HG02981 (cell line): ENCODE measurements around the gene KCNH8.

ENCODE experiments used
- ATAC-seq: cut with Tn5 transposase; IDR thresholded peaks from one replicate; pipeline ENCODE4 v1.9.1; 2021; ENCODE audit warnings: mild to moderate bottlenecking, moderate library complexity; ENCODE audit not compliant: unreplicated experiment

Gene KCNH8

GRCh38 chr3:19467761-19468160, 319.5 kb downstream of the KCNH8 start:
- no peak for ATAC-seq

- no peak for ATAC-seq
These were observed 322.8 kb downstream of the KCNH8 start for GRCh38 chr3:19471138-19471537.

GRCh38 chr3:19473971-19474580, 325.8 kb downstream of the KCNH8 start:
- no peak for ATAC-seq

- ATAC-seq, result no peak
These were observed 328.0 kb downstream of the KCNH8 start for GRCh38 chr3:19476281-19476680.

DNA sequence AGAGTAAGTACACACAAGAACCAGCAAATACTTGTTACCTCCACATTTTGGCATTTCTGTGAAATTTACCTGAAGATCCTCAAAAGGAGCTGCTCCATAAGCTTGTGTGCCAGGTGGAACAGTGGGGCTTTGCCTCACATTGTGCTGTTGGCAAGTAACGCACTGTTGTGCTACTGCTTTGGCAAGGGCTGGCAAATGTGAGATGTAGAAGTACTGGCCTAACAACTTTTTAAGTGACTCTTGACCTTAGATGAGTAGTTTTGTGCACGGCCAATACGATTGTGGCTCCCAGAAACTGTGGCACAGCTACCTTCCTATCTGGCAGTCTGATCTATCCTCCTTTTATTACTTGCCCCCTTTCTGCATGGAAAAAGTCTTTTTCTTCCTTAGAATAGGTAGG, 337.0 kb downstream of the KCNH8 start:
- no peak for ATAC-seq

GRCh38 chr3:19487386-19487785, 339.1 kb downstream of the KCNH8 start:
- ATAC-seq, result no peak

DNA sequence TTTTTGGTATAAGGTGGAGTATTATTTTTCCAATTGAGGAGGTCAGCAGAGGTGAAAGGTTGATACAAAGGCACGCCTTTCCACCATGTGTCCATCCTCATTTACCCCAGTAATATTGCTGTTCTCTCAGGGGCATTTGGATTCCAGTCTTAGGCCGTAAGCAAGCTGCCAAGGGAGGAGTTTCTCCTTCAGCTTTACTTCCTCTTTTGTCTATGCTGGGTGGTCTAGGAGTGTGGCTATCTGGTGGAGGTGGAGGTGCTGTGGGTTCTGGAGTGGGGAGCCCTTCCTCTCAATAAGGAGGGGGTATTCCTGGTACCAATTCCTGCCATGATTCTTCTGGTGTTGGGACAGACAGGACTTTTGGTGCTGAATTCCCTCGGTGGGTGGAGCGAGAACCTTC, 340.6 kb downstream of the KCNH8 start:
- ATAC-seq, result no peak

- ATAC-seq, result no peak
These were observed 341.6 kb downstream of the KCNH8 start for GRCh38 chr3:19489936-19490335.

GRCh38 chr3:19506171-19506570, 357.9 kb downstream of the KCNH8 start:
- no peak for ATAC-seq

DNA sequence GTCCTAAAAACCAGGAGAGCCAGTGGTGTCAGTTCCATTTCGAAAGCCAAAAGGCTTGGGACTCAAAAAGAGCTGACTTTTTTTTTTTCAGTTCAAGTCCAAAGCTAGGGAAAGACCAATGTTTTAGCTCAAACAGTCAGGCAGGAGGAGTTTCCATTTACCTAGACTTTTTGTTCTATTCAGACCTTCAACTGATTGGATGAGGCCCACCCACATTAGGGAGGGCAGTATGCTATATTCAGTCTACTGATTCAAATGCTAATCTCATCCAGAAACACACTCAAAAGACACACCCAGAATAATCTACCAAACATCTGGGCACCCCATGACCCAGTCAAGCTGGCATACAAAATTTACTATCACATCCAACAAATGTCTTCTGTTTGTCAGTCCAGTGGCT, 374.0 kb downstream of the KCNH8 start:
- ATAC-seq, result no peak

DNA sequence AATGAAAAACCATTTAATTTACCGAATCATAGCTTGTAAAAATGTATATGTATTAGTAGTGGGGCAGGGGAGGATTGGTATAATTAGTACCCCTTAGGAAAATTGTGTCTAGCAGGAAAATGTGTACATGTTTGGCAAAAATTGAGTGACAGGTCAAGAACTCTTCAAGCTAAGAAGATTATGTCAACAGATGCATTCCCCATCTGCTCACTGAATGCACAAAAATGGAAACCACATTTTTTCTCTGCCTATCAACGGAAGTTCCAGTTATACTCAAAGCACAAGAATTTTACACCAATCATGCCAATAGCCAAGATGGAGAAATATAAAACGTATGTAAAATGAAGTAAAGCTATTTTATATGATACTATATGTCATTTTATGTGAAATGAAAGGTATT, 377.8 kb downstream of the KCNH8 start:
- no peak for ATAC-seq

DNA sequence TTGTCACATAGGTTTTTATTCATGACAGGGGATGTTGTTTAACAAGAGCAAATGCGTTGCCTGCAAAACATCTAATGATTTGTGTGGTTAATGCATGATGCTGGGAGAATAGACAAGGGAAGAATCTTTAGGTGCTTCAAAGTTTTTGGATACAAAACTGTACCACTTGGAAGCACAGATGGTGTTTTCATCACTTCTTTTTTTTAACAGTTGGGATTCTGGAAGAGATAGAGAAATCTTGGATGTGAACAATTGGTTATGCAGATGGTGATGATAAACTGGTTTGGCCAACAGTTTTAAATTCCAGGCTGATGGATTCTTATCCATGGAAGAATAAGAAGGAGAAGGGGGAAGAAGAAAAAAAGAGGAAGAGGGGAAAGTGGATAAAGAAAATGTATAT, 379.4 kb downstream of the KCNH8 start:
- no peak for ATAC-seq

DNA sequence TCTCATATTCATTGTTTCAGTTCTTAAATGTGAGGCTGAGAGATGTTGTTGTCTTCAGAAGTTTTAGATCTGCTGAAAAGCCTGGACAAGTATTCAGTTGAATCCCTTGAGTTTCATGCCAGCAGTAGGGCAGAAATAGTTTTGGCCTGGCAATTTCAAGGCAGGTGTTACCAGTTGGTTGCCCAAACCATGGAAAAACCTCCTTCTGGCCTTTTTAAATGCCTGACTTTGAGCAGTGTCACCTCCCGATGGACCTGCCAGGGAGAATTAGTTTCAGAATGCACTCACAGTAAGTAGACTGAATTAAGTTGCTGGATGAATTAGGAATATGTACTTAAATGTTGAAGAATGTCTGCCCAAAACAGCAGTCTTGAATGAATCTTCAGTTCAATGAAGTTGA, 383.1 kb downstream of the KCNH8 start:
- no peak for ATAC-seq

DNA sequence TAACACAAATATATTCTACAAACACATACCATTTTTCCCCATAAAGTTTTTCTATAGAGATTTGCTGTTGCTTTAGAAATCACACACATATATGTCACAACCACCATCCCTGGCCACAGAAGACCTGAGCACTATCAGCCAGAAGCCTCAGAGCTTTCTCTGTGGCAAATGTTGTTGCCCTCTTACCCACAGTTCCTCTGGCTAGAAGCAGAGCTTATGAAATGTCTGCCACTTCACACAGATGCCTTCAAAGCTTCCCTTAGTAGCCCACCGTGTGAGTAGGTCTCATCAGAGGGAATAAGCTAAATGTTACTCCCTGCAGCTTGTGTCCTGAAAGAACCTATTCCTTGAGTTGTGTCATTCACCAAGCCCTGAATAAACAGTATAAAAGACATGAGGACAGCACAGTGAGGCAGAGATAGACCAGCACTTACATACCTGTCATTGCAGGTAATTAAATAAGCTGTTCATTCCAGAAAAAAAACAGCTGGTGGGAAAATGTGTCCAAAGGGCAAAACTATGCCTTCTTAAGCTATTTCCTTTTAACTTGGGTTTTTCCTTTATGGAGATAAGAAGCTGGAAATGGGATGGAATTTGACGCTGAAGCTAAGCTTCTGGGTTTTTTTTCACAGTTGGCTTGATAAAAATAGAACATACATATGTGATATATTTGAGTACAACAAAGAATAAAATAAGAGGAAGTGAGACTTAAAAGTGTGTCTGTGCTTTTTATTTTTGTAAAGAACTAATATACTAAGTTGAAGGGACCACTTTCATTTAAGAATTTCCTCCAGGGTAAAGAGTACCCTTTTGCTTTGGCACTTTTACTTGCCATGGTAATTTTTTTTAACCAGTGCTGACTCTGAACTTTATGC, 391.4 kb downstream of the KCNH8 start:
- peak; percentile 48 for ATAC-seq

DNA sequence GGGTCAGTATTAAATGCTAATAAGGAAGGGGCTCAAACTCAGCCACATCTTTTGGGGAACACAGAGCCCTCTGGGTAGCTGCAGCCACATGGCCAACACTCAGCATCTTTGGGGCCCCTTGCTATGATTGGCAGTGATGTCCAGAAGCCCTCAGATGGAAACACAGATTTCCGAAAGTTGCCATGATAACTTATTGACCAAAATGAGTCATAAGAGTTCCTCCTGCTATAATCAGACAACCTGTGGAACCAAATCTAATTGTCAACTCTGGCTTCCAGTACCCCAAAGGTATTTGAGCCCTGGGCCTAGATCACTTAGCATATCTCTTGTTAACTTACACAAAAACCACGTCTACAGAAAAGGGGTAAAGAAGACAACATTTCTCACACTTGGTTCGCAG, 392.2 kb downstream of the KCNH8 start:
- ATAC-seq, result peak; percentile 43

DNA sequence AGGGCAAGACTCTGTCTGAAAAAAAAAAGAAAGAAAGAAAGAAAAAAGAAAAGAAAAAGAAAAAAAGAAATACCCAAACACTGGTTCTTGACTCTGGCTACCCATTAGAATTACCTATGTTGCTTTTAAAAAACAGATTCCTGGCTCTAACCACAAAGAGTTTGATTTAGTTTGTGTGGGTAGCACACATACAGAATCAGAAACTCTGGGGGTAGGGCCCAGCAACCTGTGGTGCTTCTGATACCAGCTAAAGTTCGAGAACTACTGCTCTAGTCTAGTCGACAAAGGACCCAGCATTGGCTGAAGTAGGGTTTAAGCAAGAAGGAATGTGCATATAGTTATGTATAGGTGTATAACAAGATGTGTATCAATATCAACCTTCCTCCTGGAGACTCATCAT, 393.0 kb downstream of the KCNH8 start:
- no peak for ATAC-seq

DNA sequence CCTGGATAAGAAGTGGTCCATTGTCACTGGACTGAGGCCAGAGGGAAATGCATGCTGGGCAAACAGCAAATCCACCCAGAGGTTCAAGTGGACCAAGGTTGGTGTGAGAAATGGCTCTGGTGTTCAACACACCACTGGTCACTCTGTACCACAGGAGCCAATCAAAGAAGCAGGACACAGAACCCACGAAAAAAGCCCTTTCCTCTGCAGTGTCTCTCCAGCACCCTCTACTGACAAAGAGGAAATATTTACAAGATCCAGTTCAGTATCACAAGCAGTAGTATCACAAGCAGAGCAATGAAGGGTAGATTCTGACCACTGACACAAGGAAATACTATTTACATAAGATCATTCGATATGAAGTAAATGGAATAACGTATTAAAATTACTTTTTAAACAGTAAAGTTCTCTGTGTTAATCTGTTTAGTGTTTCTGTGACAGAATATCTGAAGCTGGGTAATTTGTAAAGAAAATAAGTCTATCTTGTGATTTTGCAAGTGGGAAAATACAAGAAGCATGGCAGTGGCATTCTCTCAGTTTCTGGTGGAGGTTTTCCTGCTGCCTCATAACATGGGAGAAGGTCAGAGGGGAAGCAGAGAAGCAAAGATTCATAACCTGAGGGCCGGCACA, 395.0 kb downstream of the KCNH8 start:
- peak; percentile 42 for ATAC-seq

- ATAC-seq, result no peak
These were observed 399.6 kb downstream of the KCNH8 start for GRCh38 chr3:19547665-19548464.

DNA sequence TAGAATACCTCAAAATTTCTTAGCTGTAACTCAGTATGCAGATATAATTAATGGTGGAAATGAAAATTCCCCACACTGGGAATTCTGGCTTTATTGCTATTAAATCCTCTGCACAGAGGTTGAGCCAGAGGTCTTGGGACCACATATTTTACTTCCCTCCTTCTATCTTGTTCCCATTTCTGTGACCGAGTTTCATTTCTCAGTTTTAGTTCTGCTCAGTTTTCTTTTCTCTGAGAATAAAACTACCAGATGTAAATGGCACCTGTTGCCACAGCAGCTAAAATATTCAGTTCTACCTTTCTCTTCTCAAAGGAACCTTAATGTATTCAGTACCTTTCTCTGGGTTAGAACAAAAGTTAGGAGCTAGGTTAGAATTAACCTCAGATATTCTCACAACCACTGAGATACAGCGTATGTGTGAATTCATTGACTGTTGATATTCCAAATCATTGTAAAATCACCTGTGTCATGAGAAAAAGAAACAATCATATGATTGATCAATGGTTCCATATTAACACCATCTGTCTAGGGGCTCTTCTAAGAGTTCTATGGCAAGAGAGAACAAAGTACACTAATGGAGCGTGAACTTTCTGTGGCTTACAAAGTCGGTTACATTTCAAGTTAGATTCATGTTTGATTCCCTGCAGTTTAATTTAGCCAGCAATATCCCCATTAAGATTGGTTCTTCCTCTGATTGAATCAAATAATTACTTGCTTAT, 411.6 kb downstream of the KCNH8 start:
- peak; percentile 90 for ATAC-seq

- ATAC-seq, result no peak
These were observed 425.3 kb downstream of the KCNH8 start for GRCh38 chr3:19573644-19574043.

- ATAC-seq, result no peak
These were observed 426.0 kb downstream of the KCNH8 start for GRCh38 chr3:19574268-19574667.
